Neural cell (in vitro differentiated cells): ENCODE results near the gene DSCAM. TPM values are rescaled to one million over a fixed set of nuclear protein-coding genes. Genes with fewer than 3 reads are reported as not detected.

ENCODE experiments used
- H2AFZ ChIP-seq: fragments of 200-600, 300-800 bp; sonication (generic), shearing (Covaris generic); 2 replicates; pipeline ENCODE4 v1.6.0; 2014; ENCODE audit warnings: low read depth, mild to moderate bottlenecking, antibody characterized with exemption, low read length, moderate library complexity
- H3F3A ChIP-seq: fragments of 200-600 bp; shearing (Covaris generic); 2 replicates; pipeline ENCODE4 v1.6.1; 2016; ENCODE audit warnings: mild to moderate bottlenecking, moderate library complexity, mixed read lengths, antibody characterized with exemption, low read length; ENCODE audit not compliant: insufficient read depth, poor library complexity, severe bottlenecking
- H3K27ac ChIP-seq: fragments of 200-600, 300-800 bp; sonication (generic), shearing (Covaris generic); 2 replicates; pipeline ENCODE4 v1.5.1; 2014; ENCODE audit warnings: mild to moderate bottlenecking, low read length, moderate library complexity
- H3K27me3 ChIP-seq: fragments of 300-800, 200-600 bp; sonication (generic), shearing (Covaris generic); 2 replicates; pipeline ENCODE4 v1.6.0; 2014; ENCODE audit warnings: mild to moderate bottlenecking, low read depth, low read length, moderate library complexity; ENCODE audit not compliant: insufficient read depth
- H3K36me3 ChIP-seq: fragments of 300-800, 200-600 bp; sonication (generic), shearing (Covaris generic); 2 replicates; pipeline ENCODE4 v1.5.1; 2014; ENCODE audit warnings: mild to moderate bottlenecking, antibody characterized with exemption, low read length, moderate library complexity; ENCODE audit not compliant: insufficient read depth
- H3K4me2 ChIP-seq: fragments of 300-800, 200-600 bp; sonication (generic), shearing (Covaris generic); 2 replicates; pipeline ENCODE4 v1.6.0; 2014; ENCODE audit warnings: mild to moderate bottlenecking, low read length
- H3K4me3 ChIP-seq: fragments of 300-800, 200-600 bp; sonication (generic), shearing (Covaris generic); 2 replicates; pipeline ENCODE4 v1.5.1; 2014; ENCODE audit warnings: mild to moderate bottlenecking, low read length, moderate library complexity
- H3K79me2 ChIP-seq: fragments of 200-600 bp; shearing (Covaris generic); replicated peaks from 2 replicates; pipeline ENCODE4 v1.6.0; 2014; ENCODE audit warnings: mild to moderate bottlenecking, low read length, moderate library complexity; ENCODE audit not compliant: insufficient read depth
- H3K9ac ChIP-seq: fragments of 300-800, 200-600 bp; sonication (generic), shearing (Covaris generic); 2 replicates; pipeline ENCODE4 v1.6.1; 2016; ENCODE audit warnings: mild to moderate bottlenecking, low read length, mixed read lengths
- H3K9me2 ChIP-seq: fragments of 200-600 bp; shearing (Covaris generic); 2 replicates; pipeline ENCODE4 v1.6.1; 2016; ENCODE audit warnings: mild to moderate bottlenecking, low read length, mixed read lengths; ENCODE audit not compliant: insufficient read depth
- H3K9me3 ChIP-seq: fragments of 200-600, 300-800 bp; sonication (generic), shearing (Covaris generic); 2 replicates; pipeline ENCODE4 v1.6.1; 2016; ENCODE audit warnings: mild to moderate bottlenecking, mixed run types, low read length, moderate library complexity, mixed read lengths
- H4K20me1 ChIP-seq: fragments of 200-600 bp; shearing (Covaris generic); 2 replicates; pipeline ENCODE4 v1.6.1; 2016; ENCODE audit warnings: mild to moderate bottlenecking, mixed run types; ENCODE audit not compliant: insufficient read depth
- EP300 ChIP-seq: fragments of 450-650 bp; conservative IDR thresholded peaks from 2 replicates; pipeline ENCODE4 v1.6.1; 2014; ENCODE audit warnings: antibody characterized with exemption, mild to moderate bottlenecking, moderate library complexity; ENCODE audit not compliant: poor library complexity, severe bottlenecking
- EZH2 ChIP-seq: fragments of 200-600, 300-800 bp; shearing (Covaris generic), sonication (generic); IDR thresholded peaks from 2 replicates; pipeline ENCODE4 v1.6.1; 2014; ENCODE audit warnings: antibody characterized with exemption, low read length, borderline replicate concordance, mild to moderate bottlenecking; ENCODE audit not compliant: insufficient read depth, poor library complexity, severe bottlenecking
- MXI1 ChIP-seq: fragments of 450-650 bp; conservative IDR thresholded peaks from 2 replicates; pipeline ENCODE4 v1.6.1; 2014; ENCODE audit warnings: antibody characterized with exemption, mild to moderate bottlenecking; ENCODE audit not compliant: poor library complexity, severe bottlenecking
- POLR2AphosphoS5 ChIP-seq: IDR thresholded peaks from 2 replicates; pipeline ENCODE4 v1.6.1; 2012
- RAD21 ChIP-seq: fragments of 450-650 bp; conservative IDR thresholded peaks from 2 replicates; pipeline ENCODE4 v1.6.1; 2014; ENCODE audit warnings: antibody characterized with exemption, mild to moderate bottlenecking, moderate library complexity
- SMC3 ChIP-seq: fragments of 450-650 bp; conservative IDR thresholded peaks from 2 replicates; pipeline ENCODE4 v1.6.1; 2014; ENCODE audit warnings: antibody characterized with exemption, mild to moderate bottlenecking, moderate library complexity; ENCODE audit not compliant: poor library complexity
- TAF1 ChIP-seq: IDR thresholded peaks from 2 replicates; pipeline ENCODE4 v1.6.1; 2012; ENCODE audit warnings: low read depth
- polyA plus RNA-seq: library from polyadenylated mRNA; depleted of rRNA; stranded (reverse); fragments of >200 nt; gene quantifications from 2 replicates; pipeline ENCODE4 v1.2.3, GENCODE V29; 2014
- TF ChIP-seq, protein P1 (sequence below): fragments of 450-650 bp; IDR thresholded peaks from 2 replicates; pipeline ENCODE4 v1.5.1; 2014; ENCODE audit warnings: antibody characterized with exemption, mild to moderate bottlenecking, moderate library complexity; ENCODE audit not compliant: poor library complexity, severe bottlenecking
- TF ChIP-seq, protein P2 (sequence below): IDR thresholded peaks from 2 replicates; pipeline ENCODE4 v1.6.1; 2012; ENCODE audit warnings: borderline replicate concordance

The DSCAM gene
- polyA plus RNA-seq, 1 donor from 2014 or later = 5.3 TPM

DNA sequence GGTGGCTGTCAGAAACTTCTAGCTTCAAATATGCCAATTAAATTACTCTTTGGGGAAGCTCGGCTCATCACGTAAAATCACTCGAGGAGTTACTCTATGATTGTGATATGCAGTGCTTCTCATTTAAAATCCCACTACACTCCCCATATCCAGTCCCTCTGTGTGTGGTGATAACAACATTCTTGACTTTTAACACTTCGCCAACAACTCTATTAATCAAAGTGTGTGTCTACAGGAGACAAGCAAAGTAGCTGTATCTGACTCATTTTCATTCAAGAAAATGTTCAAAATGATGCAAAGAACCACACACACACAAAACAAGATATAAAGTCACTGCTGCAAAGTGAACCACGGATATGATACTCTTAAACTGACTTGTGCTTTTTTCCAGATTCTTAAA, 341.3 kb downstream of the DSCAM start:
- H2AFZ ChIP-seq = no peak overlapping the region
- no peak overlapping the region for H3K9ac ChIP-seq
- no peaks in the 10 kb centered on the region for H3K36me3 ChIP-seq
- H4K20me1 ChIP-seq = no peaks in the 10 kb centered on the region
- no peaks in the 10 kb centered on the region for H3K9me2 ChIP-seq
- H3K4me2 ChIP-seq = no peak overlapping the region
- H3K9me3 ChIP-seq = no peaks in the 10 kb centered on the region
- no peak overlapping the region for H3K4me3 ChIP-seq
- H3K27me3 ChIP-seq = no peaks in the 10 kb centered on the region
- no peak for TF ChIP-seq SMC3
- TF ChIP-seq, protein P1, sequence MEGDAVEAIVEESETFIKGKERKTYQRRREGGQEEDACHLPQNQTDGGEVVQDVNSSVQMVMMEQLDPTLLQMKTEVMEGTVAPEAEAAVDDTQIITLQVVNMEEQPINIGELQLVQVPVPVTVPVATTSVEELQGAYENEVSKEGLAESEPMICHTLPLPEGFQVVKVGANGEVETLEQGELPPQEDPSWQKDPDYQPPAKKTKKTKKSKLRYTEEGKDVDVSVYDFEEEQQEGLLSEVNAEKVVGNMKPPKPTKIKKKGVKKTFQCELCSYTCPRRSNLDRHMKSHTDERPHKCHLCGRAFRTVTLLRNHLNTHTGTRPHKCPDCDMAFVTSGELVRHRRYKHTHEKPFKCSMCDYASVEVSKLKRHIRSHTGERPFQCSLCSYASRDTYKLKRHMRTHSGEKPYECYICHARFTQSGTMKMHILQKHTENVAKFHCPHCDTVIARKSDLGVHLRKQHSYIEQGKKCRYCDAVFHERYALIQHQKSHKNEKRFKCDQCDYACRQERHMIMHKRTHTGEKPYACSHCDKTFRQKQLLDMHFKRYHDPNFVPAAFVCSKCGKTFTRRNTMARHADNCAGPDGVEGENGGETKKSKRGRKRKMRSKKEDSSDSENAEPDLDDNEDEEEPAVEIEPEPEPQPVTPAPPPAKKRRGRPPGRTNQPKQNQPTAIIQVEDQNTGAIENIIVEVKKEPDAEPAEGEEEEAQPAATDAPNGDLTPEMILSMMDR = no peak
- no peak for TF ChIP-seq EP300
- no peak for TF ChIP-seq MXI1
- TF ChIP-seq EZH2 = no peak
- no peak for TF ChIP-seq POLR2AphosphoS5
- no peak for TF ChIP-seq TAF1
- TF ChIP-seq, protein P2, sequence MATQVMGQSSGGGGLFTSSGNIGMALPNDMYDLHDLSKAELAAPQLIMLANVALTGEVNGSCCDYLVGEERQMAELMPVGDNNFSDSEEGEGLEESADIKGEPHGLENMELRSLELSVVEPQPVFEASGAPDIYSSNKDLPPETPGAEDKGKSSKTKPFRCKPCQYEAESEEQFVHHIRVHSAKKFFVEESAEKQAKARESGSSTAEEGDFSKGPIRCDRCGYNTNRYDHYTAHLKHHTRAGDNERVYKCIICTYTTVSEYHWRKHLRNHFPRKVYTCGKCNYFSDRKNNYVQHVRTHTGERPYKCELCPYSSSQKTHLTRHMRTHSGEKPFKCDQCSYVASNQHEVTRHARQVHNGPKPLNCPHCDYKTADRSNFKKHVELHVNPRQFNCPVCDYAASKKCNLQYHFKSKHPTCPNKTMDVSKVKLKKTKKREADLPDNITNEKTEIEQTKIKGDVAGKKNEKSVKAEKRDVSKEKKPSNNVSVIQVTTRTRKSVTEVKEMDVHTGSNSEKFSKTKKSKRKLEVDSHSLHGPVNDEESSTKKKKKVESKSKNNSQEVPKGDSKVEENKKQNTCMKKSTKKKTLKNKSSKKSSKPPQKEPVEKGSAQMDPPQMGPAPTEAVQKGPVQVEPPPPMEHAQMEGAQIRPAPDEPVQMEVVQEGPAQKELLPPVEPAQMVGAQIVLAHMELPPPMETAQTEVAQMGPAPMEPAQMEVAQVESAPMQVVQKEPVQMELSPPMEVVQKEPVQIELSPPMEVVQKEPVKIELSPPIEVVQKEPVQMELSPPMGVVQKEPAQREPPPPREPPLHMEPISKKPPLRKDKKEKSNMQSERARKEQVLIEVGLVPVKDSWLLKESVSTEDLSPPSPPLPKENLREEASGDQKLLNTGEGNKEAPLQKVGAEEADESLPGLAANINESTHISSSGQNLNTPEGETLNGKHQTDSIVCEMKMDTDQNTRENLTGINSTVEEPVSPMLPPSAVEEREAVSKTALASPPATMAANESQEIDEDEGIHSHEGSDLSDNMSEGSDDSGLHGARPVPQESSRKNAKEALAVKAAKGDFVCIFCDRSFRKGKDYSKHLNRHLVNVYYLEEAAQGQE = no peak
- no peak for TF ChIP-seq RAD21
- no peaks in the 10 kb centered on the region for H3K79me2 ChIP-seq
- H3F3A ChIP-seq = no peaks in the 10 kb centered on the region
- H3K27ac ChIP-seq = no peak overlapping the region

DNA sequence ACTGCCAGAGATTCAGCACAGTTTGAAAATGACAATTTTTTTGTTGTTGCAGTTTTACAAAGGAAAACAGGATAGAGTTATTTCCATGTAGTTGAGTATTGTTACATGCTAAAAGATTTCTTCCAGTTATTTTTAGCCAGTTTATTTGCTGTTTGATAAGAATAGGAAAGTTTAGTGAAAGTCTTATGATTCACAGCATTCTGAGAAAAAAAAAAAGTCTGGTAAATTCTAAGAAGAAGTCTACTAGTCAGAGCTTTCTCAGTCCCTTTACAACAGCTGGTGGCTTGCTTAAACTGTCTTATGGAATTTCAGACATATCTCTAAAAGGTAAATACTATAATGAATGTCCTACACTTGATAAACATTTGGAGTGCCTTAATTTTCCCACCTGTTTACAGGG, 341.7 kb downstream of the DSCAM start:
- no peak overlapping the region for H3K4me3 ChIP-seq
- H3K36me3 ChIP-seq = no peaks in the 10 kb centered on the region
- H3K27ac ChIP-seq = no peak overlapping the region
- H3K27me3 ChIP-seq = no peaks in the 10 kb centered on the region
- no peaks in the 10 kb centered on the region for H3K9me2 ChIP-seq
- TF ChIP-seq, protein P1 = no peak
- TF ChIP-seq EZH2 = no peak
- H3K9me3 ChIP-seq = no peaks in the 10 kb centered on the region
- no peaks in the 10 kb centered on the region for H4K20me1 ChIP-seq
- no peaks in the 10 kb centered on the region for H3F3A ChIP-seq
- H2AFZ ChIP-seq = no peak overlapping the region
- no peak overlapping the region for H3K9ac ChIP-seq
- H3K4me2 ChIP-seq = no peak overlapping the region
- no peaks in the 10 kb centered on the region for H3K79me2 ChIP-seq
